ENCODE data around the gene PFDN2.

GRCh38 chr1:161133220-161133740, 15.4 kb upstream of the PFDN2 start:
- TF ChIP-seq SP1 (IDR thresholded peaks at IDR 0.05) (no peak), ZNF384 (IDR thresholded peaks at IDR 0.05) (no peak)
